Trophoblast cell (in vitro differentiated cells and primary cell): ENCODE data around the gene SIL1.

Experiments used
- DNase-seq, 2 donors: peaks; one replicate each; pipeline ENCODE4 v3.0.0-alpha.2; 2016
- H2AFZ ChIP-seq: 2 replicates; pipeline ENCODE4 v1.6.1; 2013; ENCODE audit warnings: low read length, moderate library complexity, mild to moderate bottlenecking; ENCODE audit not compliant: insufficient read depth, poor library complexity
- H2AK5ac ChIP-seq: 2 replicates; pipeline ENCODE4 v1.6.1; 2013; ENCODE audit warnings: mild to moderate bottlenecking, low read length
- H2BK120ac ChIP-seq: 2 replicates; pipeline ENCODE4 v1.6.1; 2013; ENCODE audit warnings: low read length, mild to moderate bottlenecking, moderate library complexity; ENCODE audit not compliant: insufficient read depth, poor library complexity
- H2BK12ac ChIP-seq: 2 replicates; pipeline ENCODE4 v1.6.1; 2013; ENCODE audit warnings: mild to moderate bottlenecking, low read length, moderate library complexity
- H2BK5ac ChIP-seq: 2 replicates; pipeline ENCODE4 v1.6.1; 2013; ENCODE audit warnings: low read length, low read depth, moderate library complexity, mild to moderate bottlenecking; ENCODE audit not compliant: poor library complexity
- H3K14ac ChIP-seq: 2 replicates; pipeline ENCODE4 v1.6.1; 2013; ENCODE audit warnings: mild to moderate bottlenecking, low read length
- H3K18ac ChIP-seq: 2 replicates; pipeline ENCODE4 v1.6.1; 2013; ENCODE audit warnings: mild to moderate bottlenecking, low read length
- H3K23ac ChIP-seq: 2 replicates; pipeline ENCODE4 v1.6.1; 2013; ENCODE audit warnings: low read length
- H3K27ac ChIP-seq: 2 replicates; pipeline ENCODE4 v1.5.1; 2013; ENCODE audit warnings: low read depth, mild to moderate bottlenecking, inconsistent platforms, low read length, moderate library complexity
- H3K27me3 ChIP-seq: 2 replicates; pipeline ENCODE4 v1.6.1; 2013; ENCODE audit warnings: inconsistent platforms, mild to moderate bottlenecking, low read length, moderate library complexity; ENCODE audit not compliant: insufficient read depth
- H3K36me3 ChIP-seq, 2 experiments: 1 replicate in 1 of 2; 2 replicates in 1 of 2; pipeline ENCODE4 v1.6.1; 2013; ENCODE audit warnings: low read length in 2 of 2, mild to moderate bottlenecking in 2 of 2, moderate library complexity in 1 of 2; ENCODE audit not compliant: insufficient read depth in 2 of 2, control insufficient read depth in 1 of 2
- H3K4ac ChIP-seq: 2 replicates; pipeline ENCODE4 v1.6.1; 2013; ENCODE audit warnings: low read depth, mild to moderate bottlenecking, low read length, moderate library complexity
- H3K4me1 ChIP-seq, 2 experiments: 1 replicate in 1 of 2; 2 replicates in 1 of 2; pipeline ENCODE4 v1.6.1; 2013; ENCODE audit warnings: low read length in 2 of 2, mild to moderate bottlenecking in 2 of 2, moderate library complexity in 1 of 2; ENCODE audit not compliant: insufficient read depth in 2 of 2, control insufficient read depth in 1 of 2
- H3K4me2 ChIP-seq: 2 replicates; pipeline ENCODE4 v1.6.1; 2013; ENCODE audit warnings: inconsistent platforms, mild to moderate bottlenecking, low read length, moderate library complexity
- H3K4me3 ChIP-seq: 2 replicates; pipeline ENCODE4 v1.5.1; 2013; ENCODE audit warnings: mild to moderate bottlenecking, low read depth, low read length, inconsistent platforms
- H3K79me1 ChIP-seq: one replicate; pipeline ENCODE4 v1.6.1; 2013; ENCODE audit warnings: low read length
- H3K79me2 ChIP-seq: 2 replicates; pipeline ENCODE4 v1.6.1; 2013; ENCODE audit warnings: low read length, mild to moderate bottlenecking; ENCODE audit not compliant: control insufficient read depth, insufficient read depth, poor library complexity
- H3K9ac ChIP-seq: 2 replicates; pipeline ENCODE4 v1.6.1; 2013; ENCODE audit warnings: mild to moderate bottlenecking, low read length
- H3K9me3 ChIP-seq: 2 replicates; pipeline ENCODE4 v1.6.1; 2013; ENCODE audit warnings: low read depth, mild to moderate bottlenecking, control low read depth, inconsistent platforms, low read length; ENCODE audit not compliant: insufficient read depth
- H4K12ac ChIP-seq: 2 replicates; pipeline ENCODE4 v1.6.1; 2013; ENCODE audit warnings: low read depth, mild to moderate bottlenecking, low read length, moderate library complexity
- H4K8ac ChIP-seq: 2 replicates; pipeline ENCODE4 v1.6.1; 2013; ENCODE audit warnings: low read depth, mild to moderate bottlenecking, low read length, moderate library complexity
- H4K91ac ChIP-seq: one replicate; pipeline ENCODE4 v1.6.1; 2013; ENCODE audit warnings: low read depth, mild to moderate bottlenecking, low read length, moderate library complexity
- WGBS: extraction: QIAGEN DNeasy Blood & Tissue Kit; methylation state at CpG from one replicate; pipeline ENCODE4 v1.1.7; 2013; ENCODE audit warnings: missing lambda C conversion rate; ENCODE audit not compliant: insufficient read length, insufficient coverage; ENCODE audit errors: extremely low coverage; 5-methylcytosine and 5-hydroxymethylcytosine counted together

The SIL1 gene

DNA sequence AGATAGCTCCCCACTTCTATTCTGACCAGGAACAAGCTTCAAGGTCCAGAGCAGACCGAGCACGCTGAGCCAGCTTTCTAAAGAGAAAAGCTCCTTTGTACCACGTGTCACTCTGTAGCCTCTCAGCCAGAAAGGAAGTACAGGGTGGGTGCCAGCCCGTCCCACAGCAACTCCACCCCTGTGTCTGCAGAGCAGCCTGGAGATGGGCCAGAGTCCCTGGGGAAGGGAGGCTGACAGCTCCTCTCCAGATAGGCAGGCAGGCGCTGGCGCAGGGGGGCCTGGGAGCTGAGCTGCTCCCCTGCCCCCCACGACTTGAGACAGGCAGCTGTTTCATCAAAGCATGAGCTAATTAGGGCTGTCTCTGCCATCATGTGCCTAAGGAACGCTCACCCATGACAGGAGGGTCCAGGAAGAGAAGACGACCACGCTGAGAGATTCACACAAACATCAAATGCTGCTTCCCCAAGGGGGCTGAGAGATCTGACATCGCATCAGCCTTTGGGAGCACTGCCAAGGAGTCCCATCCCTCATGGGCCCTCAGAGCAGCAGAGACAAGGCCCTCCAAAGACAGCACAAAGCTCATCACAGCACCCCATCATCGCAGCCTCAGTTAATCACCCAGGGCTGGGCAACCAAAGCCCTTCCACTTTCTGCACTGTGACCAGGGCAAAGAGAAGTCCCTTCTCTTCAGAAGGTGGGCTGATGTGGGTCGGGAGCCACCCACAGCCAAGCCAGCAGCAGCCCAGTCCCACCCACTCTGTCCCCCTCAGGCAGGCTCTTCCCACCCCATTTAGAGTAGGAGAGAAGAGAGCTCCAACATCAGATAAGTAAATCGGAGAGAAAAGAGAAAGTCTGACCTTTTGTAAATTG, 244.5 kb downstream of the SIL1 start:
- no peak overlapping the region for H3K18ac ChIP-seq
- H2BK120ac ChIP-seq = no peak overlapping the region
- no peak overlapping the region for H2AK5ac ChIP-seq
- DNase-seq = no peak
- no peak overlapping the region for H4K8ac ChIP-seq
- WGBS = no CpG with 5 or more reads among the region's 14 CpGs
- H2BK5ac ChIP-seq = no peak overlapping the region
- no peak overlapping the region for H4K12ac ChIP-seq
- H2AFZ ChIP-seq = no peak overlapping the region
- H3K79me1 ChIP-seq = no peaks in the 10 kb centered on the region
- no peak overlapping the region for H3K27ac ChIP-seq
- H3K23ac ChIP-seq = no peak overlapping the region
- no peak overlapping the region for H3K9ac ChIP-seq
- H2BK12ac ChIP-seq = no peak overlapping the region
- H4K91ac ChIP-seq = no peak overlapping the region
- H3K14ac ChIP-seq = no peak overlapping the region
- H3K4me2 ChIP-seq = no peak overlapping the region
- H3K36me3 ChIP-seq = no peaks in the 10 kb centered on the region
- no peaks in the 10 kb centered on the region for H3K9me3 ChIP-seq
- no peaks in the 10 kb centered on the region for H3K79me2 ChIP-seq
- H3K4me1 ChIP-seq = peaks cover 0 to 5% of the 10 kb centered on the region in 2 experiments
- no peak overlapping the region for H3K4ac ChIP-seq
- no peak overlapping the region for H3K4me3 ChIP-seq
- H3K27me3 ChIP-seq = no peaks in the 10 kb centered on the region

GRCh38 chr5:138952962-138953361, 245.2 kb downstream of the SIL1 start:
- no peaks in the 10 kb centered on the region for H3K27me3 ChIP-seq
- DNase-seq = no peak
- no CpG with 5 or more reads among the region's 6 CpGs for WGBS

GRCh38 chr5:138951986-138952735, 246.0 kb downstream of the SIL1 start:
- Histone ChIP-seq H3K4me3 (no peak overlapping the region), H3K79me2 (no peaks in the 10 kb centered on the region), H4K8ac (no peak overlapping the region), H3K27me3 (no peaks in the 10 kb centered on the region), H3K4me1 (peaks cover 0 to 5% of the 10 kb centered on the region in 2 experiments), H2BK12ac (no peak overlapping the region), H2AFZ (no peak overlapping the region), H3K79me1 (no peaks in the 10 kb centered on the region), H2BK5ac (no peak overlapping the region), H3K18ac (no peak overlapping the region), H4K91ac (no peak overlapping the region), H2BK120ac (no peak overlapping the region), H3K4me2 (no peak overlapping the region), H3K23ac (no peak overlapping the region), H3K9me3 (no peaks in the 10 kb centered on the region), H3K14ac (no peak overlapping the region), H3K4ac (no peak overlapping the region), H4K12ac (no peak overlapping the region), H2AK5ac (no peak overlapping the region), H3K27ac (no peak overlapping the region), H3K36me3 (no peaks in the 10 kb centered on the region), H3K9ac (no peak overlapping the region)
- WGBS = no CpG with 5 or more reads among the region's 17 CpGs
- DNase-seq = no peak

More at GRCh38 chr5:138952962-138953361, 245.2 kb downstream of the SIL1 start:
- Histone ChIP-seq H2AK5ac (no peak overlapping the region), H2BK5ac (no peak overlapping the region), H3K14ac (no peak overlapping the region), H2BK12ac (no peak overlapping the region), H2AFZ (peak overlapping the region; percentile 6), H3K79me1 (no peaks in the 10 kb centered on the region), H3K4me2 (no peak overlapping the region), H3K36me3 (no peaks in the 10 kb centered on the region), H3K79me2 (no peaks in the 10 kb centered on the region), H2BK120ac (no peak overlapping the region), H3K4me3 (no peak overlapping the region), H3K27ac (no peak overlapping the region), H3K23ac (no peak overlapping the region), H3K9me3 (no peaks in the 10 kb centered on the region), H4K12ac (no peak overlapping the region), H3K4me1 (peaks cover 0 to 5% of the 10 kb centered on the region in 2 experiments), H3K18ac (no peak overlapping the region), H4K8ac (no peak overlapping the region), H4K91ac (no peak overlapping the region), H3K9ac (no peak overlapping the region), H3K4ac (no peak overlapping the region)

GRCh38 chr5:138951091-138951985, 246.8 kb downstream of the SIL1 start:
- H4K12ac ChIP-seq = no peak overlapping the region
- no peak overlapping the region for H3K4me3 ChIP-seq
- no peak overlapping the region for H3K14ac ChIP-seq
- H3K18ac ChIP-seq = no peak overlapping the region
- H3K9me3 ChIP-seq = peaks cover 2% of the 10 kb centered on the region
- no peak overlapping the region for H2AFZ ChIP-seq
- peaks cover 0 to 5% of the 10 kb centered on the region in 2 experiments for H3K4me1 ChIP-seq
- H2BK120ac ChIP-seq = no peak overlapping the region
- no peak overlapping the region for H3K9ac ChIP-seq
- no peak overlapping the region for H4K8ac ChIP-seq
- no peak overlapping the region for H3K4ac ChIP-seq
- H3K27me3 ChIP-seq = no peaks in the 10 kb centered on the region
- no peak overlapping the region for H3K27ac ChIP-seq
- no peaks in the 10 kb centered on the region for H3K79me1 ChIP-seq
- H2AK5ac ChIP-seq = no peak overlapping the region
- no peak overlapping the region for H4K91ac ChIP-seq
- no peak overlapping the region for H2BK5ac ChIP-seq
- no CpG with 5 or more reads among the region's 18 CpGs for WGBS
- H3K36me3 ChIP-seq = peaks cover 2 to 4% of the 10 kb centered on the region in 2 experiments
- no peaks in the 10 kb centered on the region for H3K79me2 ChIP-seq
- no peak overlapping the region for H2BK12ac ChIP-seq
- no peak overlapping the region for H3K4me2 ChIP-seq
- DNase-seq = no peak
- H3K23ac ChIP-seq = no peak overlapping the region
